Esophagus squamous epithelium (tissue), 5 donors: ENCODE results near the gene MAP4K4. TPM values are rescaled to one million over a fixed set of nuclear protein-coding genes. Genes with fewer than 3 reads are reported as not detected.

Source experiments
- DNase-seq: peaks from one replicate; lab custom pipeline; 2025; lab: John Stamatoyannopoulos, UW
- H3K27ac ChIP-seq, 4 donors: fragments of 200-600 bp; sonication (generic); one replicate each; pipeline ENCODE4 v1.5.1; 2016 to 2019; ENCODE audit warnings: mild to moderate bottlenecking in 1 of 4
- H3K27me3 ChIP-seq, 4 donors: fragments of 200-600 bp; sonication (generic); 1 replicate in 3 of 4; 2 replicates in 1 of 4; pipeline versions ENCODE4 v1.5.1 to v1.6.0; 2017 to 2021; ENCODE audit warnings: antibody characterized with exemption in 1 of 4
- H3K36me3 ChIP-seq, 3 donors: fragments of 200-600 bp; sonication (generic); one replicate each; pipeline ENCODE4 v1.5.1; 2016 to 2019
- H3K4me1 ChIP-seq, 3 donors: fragments of 200-600 bp; sonication (generic); one replicate each; pipeline ENCODE4 v1.5.1; 2017 to 2019
- H3K4me3 ChIP-seq, 4 donors: fragments of 200-600 bp; sonication (generic); 1 replicate in 3 of 4; 2 replicates in 1 of 4; pipeline ENCODE4 v1.5.1; 2016 to 2019; ENCODE audit warnings: mild to moderate bottlenecking in 2 of 4, moderate library complexity in 1 of 4
- H3K9me3 ChIP-seq, 3 donors: fragments of 200-600 bp; sonication (generic); one replicate each; pipeline ENCODE4 v1.5.1; 2016 to 2019
- CTCF ChIP-seq, 6 experiments: fragments of 450-650 bp in 4 of 6; fragments of 200-600 bp in 2 of 6; sonication (generic) in 2 of 6; IDR thresholded peaks; one replicate each; pipeline ENCODE4 v1.5.1; 2016 to 2019; ENCODE audit warnings: antibody characterized with exemption in 6 of 6, mild to moderate bottlenecking in 4 of 6, moderate library complexity in 4 of 6
- POLR2A ChIP-seq, 4 donors: fragments of 450-650 bp; IDR thresholded peaks; one replicate each; pipeline ENCODE4 v1.6.1; 2017; ENCODE audit warnings: antibody characterized with exemption in 4 of 4, mild to moderate bottlenecking in 4 of 4, moderate library complexity in 3 of 4
- WGBS, 2 donors: methylation state at CpG; one replicate each; pipeline ENCODE4 v1.1.5; 2018; 5-methylcytosine and 5-hydroxymethylcytosine counted together
- intact Hi-C: fragments of 100-400 bp; cut with DNase I; formaldehyde crosslinking; loops from one replicate; pipeline ENCODE4 v1.15.0; 2022
- total RNA-seq, 4 donors: library from RNA; depleted of rRNA; stranded (reverse); fragments of >200 nt; gene quantifications; one replicate each; pipeline ENCODE4 v1.1.0, GENCODE V29; 2016
- donor health status: DM: yes; HTN: yes; CAD: no.

MAP4K4 gene
- total RNA-seq, 4 donors from 2014 or later = 46.0 to 121 (median 53.9) TPM

DNA sequence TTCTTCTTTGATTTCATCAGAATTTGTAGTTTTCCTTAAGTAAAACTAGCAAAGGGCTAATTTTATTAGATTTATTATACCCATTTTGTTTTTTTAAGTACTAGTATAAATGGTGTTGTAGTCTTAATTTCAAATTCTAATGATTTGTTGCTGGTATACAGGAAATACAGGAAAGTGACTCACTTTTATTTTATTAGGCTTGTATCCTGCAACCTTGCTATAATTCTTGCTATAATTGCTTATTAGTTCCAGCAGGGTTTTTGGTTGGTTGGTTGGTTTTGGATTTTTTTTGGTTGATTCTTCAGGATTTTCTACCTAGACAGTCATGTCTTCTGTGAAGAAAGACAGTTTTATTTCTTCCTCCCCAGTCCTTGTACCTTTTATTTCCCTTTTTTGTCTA lies 183.6 kb downstream of the MAP4K4 start:
- H3K4me1 ChIP-seq = peaks cover 0 to 32% (median 0%) of the 10 kb centered on the region in 3 donors
- H3K4me3 ChIP-seq = no peak overlapping the region
- DNase-seq = no peak
- peaks cover 4 to 75% (median 12%) of the 10 kb centered on the region in 3 donors for H3K36me3 ChIP-seq
- intact Hi-C loops = loop anchor here (10.0 kb wide), 1 partner anchor 134 kb away; no protein-coding TSS in a partner anchor
- no peaks in the 10 kb centered on the region for H3K9me3 ChIP-seq
- TF ChIP-seq POLR2A (IDR thresholded peaks at IDR 0.05) (no peak), CTCF (IDR thresholded peaks at IDR 0.05) (no peak)
- H3K27ac ChIP-seq = no peak overlapping the region
- no peaks in the 10 kb centered on the region for H3K27me3 ChIP-seq

DNA sequence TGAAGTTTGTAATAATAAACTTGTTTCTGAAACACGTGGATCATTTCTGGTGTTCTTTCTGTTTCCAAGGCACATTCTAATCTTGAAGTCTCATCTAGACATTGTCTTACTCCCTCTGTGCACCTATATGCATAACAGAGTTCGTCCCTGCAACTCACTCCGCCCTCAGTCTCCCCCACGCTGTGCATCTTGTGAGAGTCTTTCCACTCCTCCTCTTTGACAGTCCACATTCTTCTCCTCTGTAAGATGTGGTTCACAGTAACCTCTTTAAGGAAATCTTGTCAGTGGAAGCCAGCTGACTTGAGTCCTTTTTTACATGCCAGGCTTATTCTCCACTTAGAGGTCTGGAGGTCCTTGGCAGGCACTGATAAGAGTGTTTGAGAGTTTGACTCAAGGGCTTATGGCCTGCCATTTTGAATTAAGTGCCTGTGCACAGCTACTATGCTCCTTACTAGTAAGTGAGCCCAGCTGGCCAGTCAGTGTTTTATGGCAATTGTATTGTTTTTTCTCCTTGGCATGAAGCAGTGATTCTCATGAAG lies 185.3 kb downstream of the MAP4K4 start:
- no peak overlapping the region for H3K27ac ChIP-seq
- TF ChIP-seq CTCF (IDR thresholded peaks at IDR 0.05) = no peak
- no peak for TF ChIP-seq POLR2A (IDR thresholded peaks at IDR 0.05)
- H3K9me3 ChIP-seq = no peaks in the 10 kb centered on the region
- no peak for DNase-seq
- WGBS, 2 donors = 79 to 80% methylated on average over 4 of the region's 4 CpGs
- no peak overlapping the region for H3K4me3 ChIP-seq
- H3K36me3 ChIP-seq = peaks cover 0 to 74% (median 3%) of the 10 kb centered on the region in 3 donors
- no peaks in the 10 kb centered on the region for H3K27me3 ChIP-seq
- peaks cover 0 to 32% (median 0%) of the 10 kb centered on the region in 3 donors for H3K4me1 ChIP-seq
- intact Hi-C loops = loop anchor here (10.0 kb wide), 1 partner anchor 132 kb away; no protein-coding TSS in a partner anchor

DNA sequence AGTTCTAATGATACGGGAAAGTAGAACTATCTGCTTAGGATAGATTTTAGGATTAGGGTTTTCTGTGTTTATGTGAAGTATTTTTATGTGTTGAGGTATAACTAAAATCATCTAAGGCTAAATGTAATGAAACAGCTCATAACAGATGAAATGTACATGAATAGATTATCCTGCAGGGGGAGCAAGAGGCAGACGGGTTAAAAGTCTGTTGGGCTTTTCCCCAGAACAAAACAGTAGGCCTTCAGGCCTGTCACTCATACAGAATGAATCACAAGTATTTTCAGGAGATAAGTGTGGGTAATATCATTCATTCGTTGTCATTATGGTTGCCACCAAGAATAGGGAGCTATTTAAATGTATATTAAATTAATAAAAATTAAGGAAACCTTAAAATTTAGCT lies 186.4 kb downstream of the MAP4K4 start:
- intact Hi-C loops = loop anchor here (10.0 kb wide), 1 partner anchor 131 kb away; no protein-coding TSS in a partner anchor
- peaks cover 0 to 74% (median 4%) of the 10 kb centered on the region in 3 donors for H3K36me3 ChIP-seq
- peaks cover 0 to 32% (median 0%) of the 10 kb centered on the region in 3 donors for H3K4me1 ChIP-seq
- H3K27ac ChIP-seq = no peak overlapping the region
- WGBS, 2 donors = 22 to 23% methylated on average over 3 of the region's 3 CpGs
- DNase-seq = no peak
- H3K27me3 ChIP-seq = no peaks in the 10 kb centered on the region
- no peak for TF ChIP-seq POLR2A (IDR thresholded peaks at IDR 0.05)
- TF ChIP-seq CTCF (IDR thresholded peaks at IDR 0.05) = peak; percentile 19 to 82 (median 76)
- no peak overlapping the region for H3K4me3 ChIP-seq
- no peaks in the 10 kb centered on the region for H3K9me3 ChIP-seq

- Histone ChIP-seq H3K27me3 (no peaks in the 10 kb centered on the region), H3K4me3 (no peak overlapping the region), H3K9me3 (no peaks in the 10 kb centered on the region), H3K36me3 (peaks cover 0 to 76% (median 8%) of the 10 kb centered on the region in 3 donors), H3K27ac (no peak overlapping the region), H3K4me1 (peaks cover 0 to 30% (median 0%) of the 10 kb centered on the region in 3 donors)
- 71 to 84% methylated on average over 2 of the region's 2 CpGs for WGBS, 2 donors
- no peak for DNase-seq
- TF ChIP-seq POLR2A (IDR thresholded peaks at IDR 0.05) (no peak), CTCF (IDR thresholded peaks at IDR 0.05) (no peak)
- intact Hi-C loops = loop anchor here (10.0 kb wide), 1 partner anchor 130 kb away; no protein-coding TSS in a partner anchor
These were observed 186.9 kb downstream of the MAP4K4 start for GRCh38 chr2:101884423-101884822.

DNA sequence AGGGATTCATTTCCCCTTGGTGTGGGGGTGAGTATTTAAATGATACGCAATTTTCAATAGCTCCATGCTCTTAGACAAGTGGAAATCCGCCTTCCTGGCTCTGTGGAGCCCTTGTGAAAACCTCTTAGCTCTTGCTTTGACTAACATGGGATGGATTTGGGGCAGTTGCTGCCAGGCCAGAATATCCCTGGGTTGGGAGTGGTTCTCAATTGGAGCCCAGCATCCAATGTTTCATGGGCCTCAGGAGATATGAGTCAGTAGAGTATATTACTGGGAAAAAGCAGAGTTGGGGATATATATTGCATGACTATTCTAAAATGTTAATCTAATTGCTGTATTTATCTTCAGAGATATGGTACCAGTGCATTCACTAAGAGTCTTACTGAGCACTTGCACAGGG lies 189.8 kb downstream of the MAP4K4 start:
- Histone ChIP-seq H3K36me3 (peaks cover 9 to 91% (median 11%) of the 10 kb centered on the region in 3 donors), H3K9me3 (no peaks in the 10 kb centered on the region), H3K27me3 (no peaks in the 10 kb centered on the region), H3K27ac (no peak overlapping the region), H3K4me1 (peaks cover 0 to 12% (median 0%) of the 10 kb centered on the region in 3 donors), H3K4me3 (no peak overlapping the region)
- TF ChIP-seq POLR2A (IDR thresholded peaks at IDR 0.05) = no peak
- no peak for TF ChIP-seq CTCF (IDR thresholded peaks at IDR 0.05)
- WGBS, 2 donors = 87 to 100% methylated on average over 2 of the region's 2 CpGs
- no peak for DNase-seq
- intact Hi-C loops = loop anchor here (10.0 kb wide), 1 partner anchor 127 kb away; no protein-coding TSS in a partner anchor
